Measurements from ENCODE around the gene PHAF1. TPM values are rescaled to one million over a fixed set of nuclear protein-coding genes. Genes with fewer than 3 reads are reported as not detected.

The PHAF1 gene
- total and polyA plus RNA-seq, 2 of the 8 experiments (the other 6 are each of a cell fraction or from before 2014, with no cell fraction given), result 18.6 to 26.4 TPM

DNA sequence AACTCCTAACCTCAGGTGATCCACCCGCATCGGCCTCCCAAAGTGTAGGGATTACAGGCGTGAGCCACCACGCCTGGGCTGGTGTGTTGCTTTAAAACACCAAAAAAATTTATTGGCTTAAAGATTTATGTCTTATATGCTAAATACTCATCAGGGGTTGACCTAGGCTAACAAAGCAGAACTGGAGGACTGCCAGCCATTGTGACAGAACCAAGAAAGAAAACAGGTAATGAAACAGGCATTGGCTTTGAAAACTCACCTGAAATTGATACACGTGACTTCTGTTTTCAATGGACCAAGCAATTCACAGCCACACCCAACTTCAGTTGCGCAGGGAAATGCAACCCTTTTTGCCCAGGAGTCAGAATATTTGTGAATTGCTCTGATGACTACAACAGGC lies 4.9 kb upstream of the PHAF1 start:
- H2BK20ac ChIP-seq (ENCODE audit: low read length), result no peak overlapping the region
- TF ChIP-seq SP2 (IDR thresholded peaks at IDR 0.05; ENCODE audit: low read length) (no peak), BCL11A (IDR thresholded peaks at IDR 0.05; ENCODE audit: low read depth in 2 of 2, low read length in 2 of 2) (no peak)
- no peaks in the 10 kb centered on the region for H3K79me1 ChIP-seq (ENCODE audit: low read depth, low read length)
- DNase-seq (ENCODE audit: low read depth in 1 of 2, low spot score in 2 of 2), result no peak
- H3K9me3 ChIP-seq (ENCODE audit: insufficient read depth in 2 of 2, low read depth in 1 of 2, low read length in 1 of 2), result no peaks in the 10 kb centered on the region
- no peak for FAIRE-seq
- H3K36me3 ChIP-seq (ENCODE audit: control insufficient read depth in 2 of 4, insufficient read depth in 4 of 4, low read length in 3 of 4), result no peaks in the 10 kb centered on the region; a peak in 1 of 8 replicates
- peaks cover 7% of the 10 kb centered on the region for H3K23me2 ChIP-seq (ENCODE audit: low read depth, low read length)
- no peak overlapping the region for H2BK12ac ChIP-seq (ENCODE audit: low read depth, low read length)
- no peaks in the 10 kb centered on the region for H3K79me2 ChIP-seq (ENCODE audit: control insufficient read depth in 1 of 2, insufficient read depth in 2 of 2, low read length in 2 of 2)
- no peak overlapping the region for H3K4me2 ChIP-seq (ENCODE audit: insufficient read depth in 1 of 2, low read depth in 2 of 2, low read length in 2 of 2)
- no peak overlapping the region for H3K27ac ChIP-seq (ENCODE audit: low read depth, low read length)
- peaks cover 0 to 4% (median 1%) of the 10 kb centered on the region in 4 experiments; a peak in 2 of 7 replicates for H3K27me3 ChIP-seq (replicated peaks in 1 of 4; ENCODE audit: control insufficient read depth in 3 of 4, extremely low read depth in 1 of 4, insufficient read depth in 3 of 4, low read length in 3 of 4)
- ChIA-PET POLR2A (ENCODE audit: partially characterized antibody) (interaction anchor here (1.0 to 1.5 kb wide), 2 partner anchors 58 to 89 kb away, joined by 3 to 4 read pairs; no protein-coding TSS in a partner anchor), CTCF (ENCODE audit: partially characterized antibody) (interaction anchor here (0.5 to 12.0 kb wide), 28 partner anchors 11 to 369 kb away, joined by 3 to 164 read pairs (median 4); partner anchors contain the start of gene NOL3)
- H3K56ac ChIP-seq (replicated peaks; ENCODE audit: insufficient read length, low read depth, low read length), result no peak overlapping the region
- H4K20me1 ChIP-seq (replicated peaks in 1 of 2; ENCODE audit: control insufficient read depth in 1 of 2, insufficient read depth in 2 of 2, low read length in 2 of 2), result no peaks in the 10 kb centered on the region
- H2BK120ac ChIP-seq (replicated peaks; ENCODE audit: low read depth, low read length), result no peak overlapping the region
- H3K18ac ChIP-seq (ENCODE audit: extremely low read depth, low read length), result no peak overlapping the region
- H2BK5ac ChIP-seq (ENCODE audit: low read depth, low read length), result no peak overlapping the region
- H4K5ac ChIP-seq (ENCODE audit: insufficient read length, low read depth, low read length), result no peak overlapping the region
- no peak overlapping the region for H2AK5ac ChIP-seq (ENCODE audit: low read depth, low read length)
- no peak overlapping the region for H3K9ac ChIP-seq (replicated peaks in 1 of 4; ENCODE audit: extremely low read depth in 1 of 4, low read depth in 3 of 4, low read length in 3 of 4)
- H3K4me3 ChIP-seq (ENCODE audit: extremely low read depth in 1 of 4, insufficient read depth in 2 of 4, low read depth in 3 of 4, low read length in 4 of 4), result no peak overlapping the region
- H4K91ac ChIP-seq (replicated peaks; ENCODE audit: insufficient read length, low read length), result no peak overlapping the region
- H2BK15ac ChIP-seq (ENCODE audit: low read length), result no peak overlapping the region
- no peak overlapping the region for H2AFZ ChIP-seq (ENCODE audit: low read length)
- no peak overlapping the region for H4K8ac ChIP-seq (ENCODE audit: extremely low read depth, insufficient read depth, low read length)
- WGBS, 2 experiments (ENCODE audit: extremely low coverage in 1 of 2, insufficient coverage in 1 of 2, insufficient read length in 1 of 2, insufficient replicate concordance in 2 of 2, low coverage in 1 of 2, low lambda C conversion rate in 2 of 2, missing lambda C conversion rate in 1 of 2), result 91% methylated on average over 6 of the region's 6 CpGs; no CpG with 5 or more reads in 1 of the 2 experiments
- no peak overlapping the region for H3K14ac ChIP-seq (ENCODE audit: insufficient read length)
- H3K23ac ChIP-seq (ENCODE audit: insufficient read length), result no peak overlapping the region
- peaks cover 0 to 7% (median 5%) of the 10 kb centered on the region in 4 experiments; a peak in 3 of 7 replicates for H3K4me1 ChIP-seq (replicated peaks in 1 of 4; ENCODE audit: control insufficient read depth in 3 of 4, insufficient read depth in 4 of 4, low read length in 3 of 4)
- no peak overlapping the region for H3K4ac ChIP-seq (replicated peaks; ENCODE audit: insufficient read length, low read depth, low read length)

Measured in H1 (cell line).